Tibial nerve (tissue), 4 donors: Measurements from ENCODE around the gene ELMO1. TPM values are rescaled to one million over a fixed set of nuclear protein-coding genes. Genes with fewer than 3 reads are reported as not detected.
A peak's percentile ranks its signal among the peaks of the same experiment; 100 is the strongest.

Experiments used
- DNase-seq, 2 donors: peaks; one replicate each; pipeline ENCODE4 v3.0.0-alpha.2; 2019; ENCODE audit warnings: low spot score in 2 of 2
- H3K27ac ChIP-seq, 4 donors: fragments of 200-600 bp; sonication (generic) in 3 of 4; one replicate each; pipeline ENCODE4 v1.5.1; 2017 to 2019; ENCODE audit warnings: mild to moderate bottlenecking in 1 of 4
- H3K27me3 ChIP-seq, 2 donors: fragments of 200-600 bp; sonication (generic) in 1 of 2; one replicate each; pipeline versions ENCODE4 v1.5.1 to v1.6.0; 2017 to 2019
- H3K36me3 ChIP-seq, 3 donors: fragments of 200-600 bp; sonication (generic); one replicate each; pipeline ENCODE4 v1.5.1; 2018 to 2019
- H3K4me1 ChIP-seq, 4 donors: fragments of 200-600 bp; sonication (generic) in 3 of 4; one replicate each; pipeline ENCODE4 v1.5.1; 2017 to 2019
- H3K4me3 ChIP-seq, 4 donors: fragments of 200-600 bp; sonication (generic) in 3 of 4; one replicate each; pipeline ENCODE4 v1.5.1; 2017 to 2019; ENCODE audit warnings: mild to moderate bottlenecking in 1 of 4, moderate library complexity in 1 of 4
- H3K9me3 ChIP-seq, 4 donors: fragments of 200-600 bp; sonication (generic) in 3 of 4; one replicate each; pipeline ENCODE4 v1.5.1; 2017 to 2019
- CTCF ChIP-seq, 5 experiments: fragments of 200-600 bp in 3 of 5; fragments of 450-650 bp in 2 of 5; sonication (generic) in 3 of 5; IDR thresholded peaks; one replicate each; pipeline ENCODE4 v1.5.1; 2016 to 2019; ENCODE audit warnings: antibody characterized with exemption in 5 of 5, mild to moderate bottlenecking in 3 of 5, moderate library complexity in 2 of 5
- EP300 ChIP-seq, 2 donors: sonication (generic); formaldehyde crosslinking; IDR thresholded peaks; one replicate each; pipeline ENCODE4 v1.6.1; 2017; ENCODE audit warnings: antibody characterized with exemption in 2 of 2, mild to moderate bottlenecking in 1 of 2
- POLR2A ChIP-seq, 2 donors: fragments of 450-650 bp; IDR thresholded peaks; one replicate each; pipeline ENCODE4 v1.6.1; 2017; ENCODE audit warnings: antibody characterized with exemption in 2 of 2, mild to moderate bottlenecking in 2 of 2, moderate library complexity in 2 of 2
- WGBS, 2 donors: methylation state at CpG; one replicate each; pipeline ENCODE4 v1.1.5; 2018; 5-methylcytosine and 5-hydroxymethylcytosine counted together
- total RNA-seq, 4 donors: library from RNA; depleted of rRNA; stranded (reverse); fragments of >200 nt; gene quantifications; one replicate each; pipeline ENCODE4 v1.1.0, GENCODE V29; 2016

Gene ELMO1
- total RNA-seq, 4 donors from 2014 or later = 196 to 328 (median 268) TPM

- Histone ChIP-seq H3K9me3 (no peaks in the 10 kb centered on the region), H3K4me3 (no peak overlapping the region), H3K4me1 (peaks cover 5 to 51% (median 31%) of the 10 kb centered on the region in 4 donors), H3K36me3 (no peaks in the 10 kb centered on the region), H3K27ac (peak overlapping the region in 2 of 4 donors; percentile 78 to 83), H3K27me3 (no peaks in the 10 kb centered on the region)
- no peak for DNase-seq
- TF ChIP-seq EP300 (IDR thresholded peaks at IDR 0.05) = no peak
- TF ChIP-seq POLR2A (IDR thresholded peaks at IDR 0.05) = no peak
- TF ChIP-seq CTCF (IDR thresholded peaks at IDR 0.05) = no peak
- 62 to 63% methylated on average over 3 of the region's 3 CpGs for WGBS, 2 donors
These were observed 159.3 kb downstream of the ELMO1 start for GRCh38 chr7:37289367-37289766.

GRCh38 chr7:37287131-37287855 is 161.4 kb downstream of the ELMO1 start:
- TF ChIP-seq POLR2A (IDR thresholded peaks at IDR 0.05) (no peak), EP300 (IDR thresholded peaks at IDR 0.05) (no peak), CTCF (IDR thresholded peaks at IDR 0.05) (no peak)
- Histone ChIP-seq H3K36me3 (no peaks in the 10 kb centered on the region), H3K27ac (peak overlapping the region in 3 of 4 donors; percentile 5 to 86 (median 83)), H3K27me3 (no peaks in the 10 kb centered on the region), H3K4me3 (no peak overlapping the region), H3K4me1 (peaks cover 5 to 72% (median 41%) of the 10 kb centered on the region in 4 donors), H3K9me3 (no peaks in the 10 kb centered on the region)
- no peak for DNase-seq
- 43 to 47% methylated on average over 5 of the region's 5 CpGs for WGBS, 2 donors

- 46 to 52% methylated on average over 2 of the region's 2 CpGs for WGBS, 2 donors
- H3K4me1 ChIP-seq = peaks cover 5 to 80% (median 41%) of the 10 kb centered on the region in 4 donors
These were observed 162.2 kb downstream of the ELMO1 start for GRCh38 chr7:37286454-37286832.

GRCh38 chr7:37285706-37286453 is 162.8 kb downstream of the ELMO1 start:
- H3K9me3 ChIP-seq = no peaks in the 10 kb centered on the region
- peak overlapping the region in 3 of 4 donors; percentile 40 to 86 (median 83) for H3K27ac ChIP-seq
- 54 to 74% methylated on average over 5 of the region's 5 CpGs for WGBS, 2 donors
- no peak for TF ChIP-seq EP300 (IDR thresholded peaks at IDR 0.05)
- no peak for TF ChIP-seq POLR2A (IDR thresholded peaks at IDR 0.05)
- no peak for TF ChIP-seq CTCF (IDR thresholded peaks at IDR 0.05)
- H3K4me3 ChIP-seq = no peak overlapping the region
- no peaks in the 10 kb centered on the region for H3K36me3 ChIP-seq
- H3K27me3 ChIP-seq = no peaks in the 10 kb centered on the region
- peaks cover 5 to 86% (median 44%) of the 10 kb centered on the region in 4 donors for H3K4me1 ChIP-seq
- no peak for DNase-seq

More at GRCh38 chr7:37286454-37286832, 162.2 kb downstream of the ELMO1 start:
- H3K4me3 ChIP-seq = no peak overlapping the region
- H3K27me3 ChIP-seq = no peaks in the 10 kb centered on the region
- H3K9me3 ChIP-seq = no peaks in the 10 kb centered on the region
- TF ChIP-seq POLR2A (IDR thresholded peaks at IDR 0.05) (no peak), CTCF (IDR thresholded peaks at IDR 0.05) (no peak), EP300 (IDR thresholded peaks at IDR 0.05) (no peak)
- H3K27ac ChIP-seq = peak overlapping the region in 3 of 4 donors; percentile 40 to 86 (median 83)
- DNase-seq = no peak
- no peaks in the 10 kb centered on the region for H3K36me3 ChIP-seq

- Histone ChIP-seq H3K27me3 (no peaks in the 10 kb centered on the region), H3K36me3 (no peaks in the 10 kb centered on the region), H3K27ac (peak overlapping the region; percentile 27 to 86 (median 62)), H3K9me3 (no peaks in the 10 kb centered on the region), H3K4me3 (no peak overlapping the region), H3K4me1 (peaks cover 5 to 78% (median 44%) of the 10 kb centered on the region in 4 donors)
- peak; percentile 63 to 75 for DNase-seq
- WGBS, 2 donors = 62 to 68% methylated on average over 6 of the region's 6 CpGs
- TF ChIP-seq EP300 (IDR thresholded peaks at IDR 0.05) (peak in 1 of 2 donors; percentile 78), CTCF (IDR thresholded peaks at IDR 0.05) (peak; percentile 66 to 80 (median 75)), POLR2A (IDR thresholded peaks at IDR 0.05) (no peak)
These were observed 163.8 kb downstream of the ELMO1 start for GRCh38 chr7:37284805-37285231.
